AG08395 (cell line): ENCODE measurements around the gene ZC3H18.

Source experiments
- DNase-seq: peaks from one replicate; pipeline ENCODE4 v3.0.0; 2012; ENCODE audit warnings: mixed read lengths, low spot score

ZC3H18 gene

GRCh38 chr16:88639231-88640038 is 69.2 kb downstream of the ZC3H18 start:
- peak; percentile 39 for DNase-seq

DNA sequence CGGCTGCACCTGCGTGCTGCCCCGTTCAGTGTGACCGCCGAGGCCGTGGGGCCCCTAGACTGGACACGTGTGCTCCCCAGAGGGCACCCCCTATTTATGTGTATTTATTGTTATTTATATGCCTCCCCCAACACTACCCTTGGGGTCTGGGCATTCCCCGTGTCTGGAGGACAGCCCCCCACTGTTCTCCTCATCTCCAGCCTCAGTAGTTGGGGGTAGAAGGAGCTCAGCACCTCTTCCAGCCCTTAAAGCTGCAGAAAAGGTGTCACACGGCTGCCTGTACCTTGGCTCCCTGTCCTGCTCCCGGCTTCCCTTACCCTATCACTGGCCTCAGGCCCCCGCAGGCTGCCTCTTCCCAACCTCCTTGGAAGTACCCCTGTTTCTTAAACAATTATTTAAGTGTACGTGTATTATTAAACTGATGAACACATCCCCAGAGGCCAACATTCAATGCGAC is 69.9 kb downstream of the ZC3H18 start:
- no peak for DNase-seq

DNA sequence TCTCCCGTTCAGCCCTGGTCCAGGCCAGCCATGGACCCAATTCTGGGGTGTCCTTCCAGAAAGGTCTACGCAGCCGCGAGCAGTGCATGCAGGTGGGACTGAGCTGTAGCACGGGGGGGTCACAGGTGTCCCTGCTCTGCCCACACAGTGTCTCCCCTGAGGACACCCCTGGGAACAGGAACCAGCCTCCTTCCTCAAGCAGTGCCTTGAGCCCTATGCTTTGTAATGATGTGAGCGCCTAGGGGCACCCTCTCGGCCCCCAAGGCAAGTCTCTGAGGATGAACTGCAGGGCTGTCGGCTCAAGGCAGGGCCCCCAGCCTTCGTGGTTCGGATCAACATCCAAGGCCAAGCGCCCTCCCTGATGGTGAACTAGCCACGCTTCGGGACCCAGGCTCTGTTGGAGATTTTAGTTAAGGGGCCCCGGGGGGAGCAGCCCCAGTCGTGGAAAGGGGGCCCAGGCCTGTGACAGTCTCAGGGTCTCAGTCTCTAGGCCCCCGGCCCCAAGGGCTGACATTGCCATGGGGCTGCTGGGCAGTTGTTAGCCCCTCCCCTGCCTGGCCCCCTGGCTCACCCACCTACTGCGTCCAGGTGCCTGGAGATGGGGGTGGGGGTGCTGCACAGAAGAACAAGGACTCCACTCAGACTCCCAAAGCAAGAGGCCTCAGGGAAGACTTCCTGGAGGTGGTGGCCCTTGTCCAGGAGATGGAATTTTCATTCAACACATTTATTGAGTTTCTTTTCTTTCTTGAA is 70.5 kb downstream of the ZC3H18 start:
- DNase-seq = no peak

DNA sequence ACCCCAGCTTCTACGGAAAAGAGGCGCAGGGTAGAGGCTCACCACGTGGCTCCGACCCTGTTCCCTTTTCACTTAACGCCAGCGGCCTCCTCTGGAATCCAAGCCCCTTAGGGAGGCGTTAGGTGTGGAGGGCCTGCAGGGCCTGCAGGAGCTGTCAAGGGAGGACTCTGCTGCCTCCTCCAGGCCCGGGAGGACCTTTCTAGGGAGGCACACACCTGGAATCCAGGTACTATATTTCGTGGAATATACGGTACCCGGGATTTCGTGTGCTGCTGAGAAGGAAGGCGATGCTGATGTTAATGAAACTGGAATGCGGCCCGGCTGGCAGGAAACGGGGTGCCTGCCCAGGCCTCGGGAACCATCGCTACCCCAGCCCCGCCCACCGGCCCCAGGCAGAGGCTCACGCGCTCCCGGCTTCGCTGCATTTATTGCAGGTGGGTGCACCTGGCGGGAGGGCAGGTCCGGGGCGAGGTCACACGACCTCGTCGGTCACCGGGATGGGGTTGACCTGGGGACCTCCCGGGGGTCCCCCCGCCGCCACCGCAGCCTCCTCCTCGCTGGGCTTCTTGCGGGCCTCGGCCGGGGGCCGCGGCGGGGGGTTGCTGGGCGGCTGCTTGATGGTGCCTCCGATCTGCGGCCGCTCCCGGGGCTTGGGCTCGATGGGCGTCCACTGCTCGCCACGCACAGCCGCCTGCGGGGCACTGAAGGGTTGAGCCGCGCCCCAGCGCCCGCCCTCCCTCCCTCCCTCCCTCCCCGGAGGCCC is 72.9 kb downstream of the ZC3H18 start:
- no peak for DNase-seq

DNA sequence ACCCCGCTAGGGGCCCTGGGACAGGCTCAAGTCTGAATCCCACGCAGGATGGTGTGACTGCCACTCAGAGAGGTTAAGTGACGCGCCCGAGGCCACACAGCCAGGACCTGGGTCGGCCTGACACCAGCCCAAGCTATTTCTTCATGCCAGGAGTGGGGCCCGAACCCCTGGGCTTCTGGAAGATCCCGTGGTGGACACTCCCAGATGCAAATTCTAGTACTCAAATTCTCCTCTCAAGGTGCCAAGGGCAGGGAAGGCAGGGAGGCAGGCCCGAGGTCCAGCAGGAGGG is 73.4 kb downstream of the ZC3H18 start:
- no peak for DNase-seq

DNA sequence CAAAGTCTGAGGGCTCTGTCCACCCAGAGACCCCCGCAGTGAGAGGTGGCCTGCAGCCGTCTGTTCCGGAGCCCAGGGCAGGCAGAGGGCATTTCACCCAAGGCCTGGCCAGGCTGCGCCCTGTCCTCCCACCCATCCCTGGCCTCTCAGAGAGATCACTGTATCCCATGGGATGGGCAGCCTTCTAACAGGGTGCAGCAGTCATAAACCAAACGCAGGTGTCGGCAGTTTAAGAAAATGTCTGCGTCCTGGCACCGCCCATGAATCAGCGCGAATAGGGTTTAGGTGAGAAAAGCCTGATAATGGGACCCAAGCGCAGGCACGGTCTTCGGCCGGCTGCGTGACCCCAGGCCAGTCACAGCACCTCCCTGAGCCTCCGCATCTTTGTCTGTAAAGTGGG is 75.3 kb downstream of the ZC3H18 start:
- DNase-seq = no peak

GRCh38 chr16:88645941-88646340 is 75.7 kb downstream of the ZC3H18 start:
- no peak for DNase-seq

DNA sequence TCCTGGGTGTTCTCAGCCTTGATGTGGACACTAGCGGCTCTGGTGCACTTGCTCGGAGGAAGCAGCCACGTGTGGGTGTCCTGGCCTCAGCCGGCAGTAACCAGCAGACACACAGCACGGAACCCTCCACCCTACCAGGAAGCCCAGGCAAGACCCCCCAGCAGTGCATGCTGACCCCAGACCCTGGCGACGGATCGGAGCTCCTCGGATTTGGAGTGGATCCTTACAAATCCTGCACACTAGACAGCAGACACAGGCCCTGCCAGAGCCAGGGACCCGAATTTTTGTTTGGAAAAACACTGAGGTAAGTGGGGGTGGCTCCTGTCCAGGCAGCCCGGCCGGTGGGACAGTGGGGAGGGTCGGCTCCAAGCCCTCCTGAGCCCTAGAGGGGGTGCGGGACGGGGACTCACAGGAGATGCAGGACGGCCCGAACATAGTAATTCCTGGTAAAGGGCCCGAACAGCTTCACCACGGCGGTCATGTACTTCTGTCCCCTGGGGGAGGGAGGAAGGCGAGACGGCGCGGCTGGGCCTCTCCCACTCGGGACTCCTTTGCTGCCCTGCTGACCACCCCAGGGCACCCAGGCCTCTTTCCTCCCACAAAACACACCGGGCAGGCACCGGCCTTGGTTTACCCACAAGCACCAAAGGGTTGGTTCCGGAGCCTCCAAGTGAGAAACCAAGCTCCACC is 76.3 kb downstream of the ZC3H18 start:
- no peak for DNase-seq

DNA sequence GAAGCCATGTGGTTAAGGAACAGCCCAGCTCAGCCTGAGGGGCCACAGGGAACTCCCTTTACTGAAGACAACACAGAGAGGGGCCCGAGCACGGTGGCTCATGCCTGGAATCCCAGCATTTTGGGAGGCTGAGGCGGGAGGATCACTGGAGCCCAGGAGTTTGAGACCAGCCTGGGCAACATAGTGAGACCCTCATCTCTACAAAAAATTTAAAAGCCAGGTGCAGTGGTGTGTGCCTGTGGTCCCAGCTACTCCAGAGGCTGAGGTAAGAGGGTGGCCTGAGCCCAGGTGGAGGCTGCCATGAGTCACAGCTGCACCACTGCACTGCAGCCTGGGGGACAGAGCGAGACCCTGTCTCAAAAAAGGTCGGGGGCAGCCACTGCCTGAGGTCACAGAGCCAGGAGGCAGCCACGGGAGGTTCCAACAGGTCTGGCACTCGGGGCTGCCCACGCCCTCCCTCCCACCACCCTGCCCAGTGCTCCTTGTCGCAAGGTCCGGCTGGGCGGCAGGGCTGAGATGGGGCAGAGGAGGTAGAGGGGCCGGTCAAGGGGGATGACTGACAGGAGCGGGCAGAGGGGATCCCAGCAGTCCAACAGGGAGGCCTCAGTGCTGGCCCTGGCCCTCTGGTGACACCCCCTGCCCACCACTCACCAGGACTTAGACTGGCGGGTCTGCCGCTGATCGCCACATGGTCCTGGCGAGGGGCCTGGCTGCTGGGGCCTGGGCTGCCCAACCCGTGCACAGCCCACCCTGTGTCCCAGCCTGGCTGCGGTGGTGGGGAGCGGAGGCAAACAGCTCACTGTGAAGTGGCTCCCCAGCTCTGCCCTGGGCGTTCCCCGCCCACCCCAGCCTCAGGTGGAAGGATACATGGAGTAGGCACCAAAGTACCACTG is 77.2 kb downstream of the ZC3H18 start:
- no peak for DNase-seq

GRCh38 chr16:88649195-88649923 is 79.2 kb downstream of the ZC3H18 start:
- no peak for DNase-seq

- peak; percentile 50 for DNase-seq
Measured at GRCh38 chr16:88649924-88650748, 79.9 kb downstream of the ZC3H18 start.

DNA sequence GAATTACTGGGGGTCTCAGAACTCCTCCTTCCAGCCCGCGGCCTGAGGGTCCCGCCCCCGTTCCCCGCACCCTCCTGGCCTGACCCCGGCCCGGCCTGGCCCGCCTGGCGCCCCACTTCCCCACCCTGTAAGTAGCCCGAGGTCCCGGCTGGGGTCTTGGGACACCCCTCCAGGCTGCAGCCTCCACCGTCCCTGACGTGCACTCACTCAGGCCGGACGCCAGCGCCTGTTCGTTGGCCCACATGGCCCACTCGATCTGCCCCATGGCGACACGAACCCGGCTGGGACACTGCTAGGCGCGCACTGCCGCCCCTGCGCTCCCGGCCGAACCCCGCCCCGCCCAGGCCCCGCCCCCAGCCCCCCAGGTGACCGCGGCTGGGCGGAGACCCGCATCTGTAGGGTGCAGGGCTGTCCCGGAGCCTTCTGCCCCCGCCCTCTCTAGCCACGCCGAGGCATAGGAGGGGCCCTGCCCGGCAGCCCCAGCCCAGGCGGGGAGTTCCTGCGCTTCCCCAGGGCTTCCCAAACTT is 80.6 kb downstream of the ZC3H18 start, which contains the start of gene CYBA:
Gene CYBA, minus strand, starts transcription at position 305 of the 527 bp plus-strand sequence. Its CDS starts 40 bp downstream, at position 265.
- peak; percentile 86 for DNase-seq

DNA sequence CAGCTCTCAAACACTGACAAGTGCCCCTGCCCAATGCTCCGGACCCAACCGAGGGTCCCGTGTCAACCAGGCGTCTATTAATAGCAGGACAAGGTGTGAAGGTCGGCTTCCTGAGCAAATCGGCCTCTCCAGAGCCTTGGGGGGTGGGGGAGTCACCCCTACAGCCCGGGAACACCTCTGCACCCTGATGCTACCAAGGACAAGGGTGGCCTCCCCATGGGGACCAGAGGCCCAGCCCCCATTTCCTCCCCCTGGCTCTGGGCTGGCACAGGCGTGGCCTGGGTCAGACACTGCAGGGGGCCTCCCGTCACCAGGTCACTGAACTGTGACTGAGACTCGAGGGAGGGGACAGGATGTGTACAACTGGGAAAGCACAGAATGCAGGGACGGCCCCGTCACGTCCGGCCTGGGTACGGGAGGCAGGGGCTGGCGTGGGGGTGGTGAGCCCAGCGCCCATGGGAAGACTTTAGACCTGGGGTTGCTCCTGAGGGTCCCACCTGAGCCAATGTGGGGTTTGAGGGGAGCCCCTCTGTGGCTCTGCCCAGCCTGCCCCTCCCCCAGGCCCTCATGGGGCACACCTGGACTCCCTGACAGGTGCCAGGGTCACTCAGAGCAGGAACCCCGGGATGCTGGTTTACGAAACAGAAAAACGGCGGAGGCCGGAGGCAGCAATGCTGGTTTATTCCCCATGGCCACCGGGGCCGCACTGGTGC is 81.2 kb downstream of the ZC3H18 start:
- no peak for DNase-seq

DNA sequence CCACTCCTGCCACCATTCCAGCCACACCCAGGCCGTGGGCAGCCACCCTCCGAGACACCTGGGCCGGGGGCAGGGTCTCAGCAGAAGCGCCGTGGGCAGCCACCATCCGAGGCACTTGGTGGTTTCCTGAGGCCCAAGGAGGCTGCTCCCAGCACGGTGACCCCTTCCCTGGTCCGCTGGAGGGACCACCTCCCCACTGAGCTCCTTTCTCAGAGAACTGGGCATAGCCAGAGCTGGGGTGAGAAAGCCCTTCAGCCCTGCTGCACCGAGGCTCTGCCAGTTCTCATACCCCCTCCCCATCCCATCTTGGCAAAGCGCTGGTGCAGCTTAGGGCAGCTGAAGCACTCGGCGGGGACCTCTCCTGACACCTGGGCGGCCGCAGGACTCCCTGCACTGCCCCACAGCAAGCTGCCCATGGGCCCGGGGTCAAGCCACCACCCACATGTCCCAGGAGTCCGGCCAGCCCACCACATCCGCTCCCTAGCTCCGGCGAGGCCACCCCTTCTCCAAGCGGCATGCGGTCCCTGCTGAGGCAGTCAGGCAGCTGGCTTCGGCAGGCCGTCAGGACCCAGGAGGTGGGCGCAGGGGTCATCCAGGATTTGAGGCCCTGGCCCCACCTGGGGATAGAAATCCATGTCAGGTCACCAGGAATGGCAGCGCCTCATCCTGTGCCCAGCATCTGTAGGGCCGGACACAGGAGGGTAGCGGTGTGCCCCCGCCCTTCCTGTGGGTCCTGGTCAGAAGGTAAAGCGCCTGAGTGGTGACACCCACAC is 82.0 kb downstream of the ZC3H18 start:
- DNase-seq = no peak

- no peak for DNase-seq
Measured at GRCh38 chr16:88652762-88653063, 82.5 kb downstream of the ZC3H18 start.

DNA sequence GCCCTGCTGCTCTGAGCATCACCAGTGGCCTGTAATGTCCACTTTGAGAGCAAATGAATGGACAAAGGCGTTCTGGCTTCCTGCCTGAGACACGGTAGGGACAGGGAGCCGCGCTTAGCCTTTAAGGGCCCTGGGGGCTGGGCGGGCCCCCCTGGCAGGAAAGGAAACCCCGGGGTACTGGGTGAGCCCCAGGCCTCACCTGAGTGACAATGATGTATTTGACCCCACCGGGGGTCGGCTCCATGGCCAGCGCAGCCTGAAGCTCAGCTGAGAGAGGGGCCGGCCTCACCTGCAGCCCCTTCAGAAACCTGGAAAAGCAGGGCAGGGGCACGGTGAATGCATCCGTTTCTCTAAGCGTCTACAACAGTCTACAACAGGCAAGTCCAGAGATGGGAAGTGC is 82.9 kb downstream of the ZC3H18 start:
- no peak for DNase-seq

GRCh38 chr16:88653596-88654362 is 83.6 kb downstream of the ZC3H18 start:
- no peak for DNase-seq
